ENCODE data around the gene PBXIP1. TPM values are rescaled to one million over a fixed set of nuclear protein-coding genes. Genes with fewer than 3 reads are reported as not detected.

Gene PBXIP1
- total and polyA plus RNA-seq, 12 donors, result 97.0 to 342 (median 258) TPM

DNA sequence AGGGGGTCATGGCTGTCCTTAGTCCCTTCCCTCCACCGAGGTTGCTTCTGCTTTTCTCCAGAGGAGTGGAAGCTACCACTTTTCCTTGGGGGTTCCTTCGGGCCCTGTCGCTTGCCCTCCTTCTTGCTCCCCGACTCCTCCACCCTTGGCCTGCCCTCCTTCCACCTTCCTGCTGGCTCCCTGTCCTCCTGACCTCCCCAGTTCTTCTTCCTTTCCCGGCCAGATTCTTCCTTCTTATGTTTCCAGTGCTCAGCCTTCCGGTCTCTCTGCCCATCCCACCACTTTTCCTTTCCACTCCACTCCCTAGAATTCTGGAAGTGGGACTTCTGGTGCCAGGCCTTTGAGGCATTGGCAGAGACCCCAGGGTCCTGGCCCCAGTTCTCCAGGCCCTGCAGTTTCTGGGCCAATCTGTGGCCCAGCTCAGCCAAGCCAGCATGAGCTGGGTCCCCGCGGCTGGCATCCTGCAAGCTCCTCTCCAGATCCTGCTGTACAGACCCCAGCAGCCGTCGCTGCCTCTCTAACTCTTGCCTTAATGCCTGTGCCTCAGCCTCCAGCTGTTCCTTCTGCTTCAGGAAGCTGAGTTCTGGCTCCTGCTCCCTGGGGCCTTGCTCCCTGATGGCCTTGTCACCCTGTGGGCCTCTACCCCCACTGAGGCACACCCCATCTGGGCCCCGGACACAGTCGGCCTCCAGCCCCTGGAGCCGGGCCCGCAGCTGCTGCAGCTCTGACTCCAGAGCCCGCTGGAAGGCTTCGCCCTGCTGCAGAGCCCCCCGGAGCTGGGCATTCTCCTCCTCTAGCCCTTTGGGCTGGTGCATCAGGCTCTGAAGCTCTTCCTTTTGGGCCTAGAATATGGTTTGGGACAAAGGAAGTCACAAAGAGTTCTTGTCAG lies 9.7 kb downstream of the PBXIP1 start:
- intact Hi-C loops (cut with DNase I), result no loop called here
- WGBS, 4 donors, result 79 to 82% (median 80%) methylated on average over 11 to 17 of the region's 17 CpGs
- no peak overlapping the region for H3K4me3 ChIP-seq
- H3K36me3 ChIP-seq (replicated peaks in 1 of 2), result peaks cover 0 to 47% of the 10 kb centered on the region in 2 donors
- H3K27me3 ChIP-seq, result no peaks in the 10 kb centered on the region
- H3K9me3 ChIP-seq (replicated peaks in 1 of 3), result no peaks in the 10 kb centered on the region
- DNase-seq, result no peak
- no peak overlapping the region for H3K27ac ChIP-seq
- TF ChIP-seq, protein P1, sequence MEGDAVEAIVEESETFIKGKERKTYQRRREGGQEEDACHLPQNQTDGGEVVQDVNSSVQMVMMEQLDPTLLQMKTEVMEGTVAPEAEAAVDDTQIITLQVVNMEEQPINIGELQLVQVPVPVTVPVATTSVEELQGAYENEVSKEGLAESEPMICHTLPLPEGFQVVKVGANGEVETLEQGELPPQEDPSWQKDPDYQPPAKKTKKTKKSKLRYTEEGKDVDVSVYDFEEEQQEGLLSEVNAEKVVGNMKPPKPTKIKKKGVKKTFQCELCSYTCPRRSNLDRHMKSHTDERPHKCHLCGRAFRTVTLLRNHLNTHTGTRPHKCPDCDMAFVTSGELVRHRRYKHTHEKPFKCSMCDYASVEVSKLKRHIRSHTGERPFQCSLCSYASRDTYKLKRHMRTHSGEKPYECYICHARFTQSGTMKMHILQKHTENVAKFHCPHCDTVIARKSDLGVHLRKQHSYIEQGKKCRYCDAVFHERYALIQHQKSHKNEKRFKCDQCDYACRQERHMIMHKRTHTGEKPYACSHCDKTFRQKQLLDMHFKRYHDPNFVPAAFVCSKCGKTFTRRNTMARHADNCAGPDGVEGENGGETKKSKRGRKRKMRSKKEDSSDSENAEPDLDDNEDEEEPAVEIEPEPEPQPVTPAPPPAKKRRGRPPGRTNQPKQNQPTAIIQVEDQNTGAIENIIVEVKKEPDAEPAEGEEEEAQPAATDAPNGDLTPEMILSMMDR (IDR thresholded peaks at IDR 0.05), result no peak
- TF ChIP-seq POLR2A (IDR thresholded peaks at IDR 0.05), result no peak
- peaks cover 29 to 46% of the 10 kb centered on the region in 2 donors for H3K4me1 ChIP-seq (replicated peaks in 1 of 2)

GRCh38 chr1:154945160-154945961 lies 10.5 kb downstream of the PBXIP1 start:
- DNase-seq, result no peak
- Histone ChIP-seq H3K4me3 (no peak overlapping the region), H3K9me3 (replicated peaks in 1 of 3) (no peaks in the 10 kb centered on the region), H3K4me1 (replicated peaks in 1 of 2) (peaks cover 33 to 49% of the 10 kb centered on the region in 2 donors), H3K27ac (peak overlapping the region in 4 of 5 donors; percentile 1 to 89 (median 69)), H3K27me3 (no peaks in the 10 kb centered on the region), H3K36me3 (replicated peaks in 1 of 2) (peaks cover 0 to 39% of the 10 kb centered on the region in 2 donors)
- intact Hi-C loops (cut with DNase I), result no loop called here
- WGBS, 4 donors, result 73 to 81% (median 79%) methylated on average over 14 to 15 of the region's 15 CpGs
- TF ChIP-seq, protein P1 (IDR thresholded peaks at IDR 0.05), result no peak
- no peak for TF ChIP-seq POLR2A (IDR thresholded peaks at IDR 0.05)

DNA sequence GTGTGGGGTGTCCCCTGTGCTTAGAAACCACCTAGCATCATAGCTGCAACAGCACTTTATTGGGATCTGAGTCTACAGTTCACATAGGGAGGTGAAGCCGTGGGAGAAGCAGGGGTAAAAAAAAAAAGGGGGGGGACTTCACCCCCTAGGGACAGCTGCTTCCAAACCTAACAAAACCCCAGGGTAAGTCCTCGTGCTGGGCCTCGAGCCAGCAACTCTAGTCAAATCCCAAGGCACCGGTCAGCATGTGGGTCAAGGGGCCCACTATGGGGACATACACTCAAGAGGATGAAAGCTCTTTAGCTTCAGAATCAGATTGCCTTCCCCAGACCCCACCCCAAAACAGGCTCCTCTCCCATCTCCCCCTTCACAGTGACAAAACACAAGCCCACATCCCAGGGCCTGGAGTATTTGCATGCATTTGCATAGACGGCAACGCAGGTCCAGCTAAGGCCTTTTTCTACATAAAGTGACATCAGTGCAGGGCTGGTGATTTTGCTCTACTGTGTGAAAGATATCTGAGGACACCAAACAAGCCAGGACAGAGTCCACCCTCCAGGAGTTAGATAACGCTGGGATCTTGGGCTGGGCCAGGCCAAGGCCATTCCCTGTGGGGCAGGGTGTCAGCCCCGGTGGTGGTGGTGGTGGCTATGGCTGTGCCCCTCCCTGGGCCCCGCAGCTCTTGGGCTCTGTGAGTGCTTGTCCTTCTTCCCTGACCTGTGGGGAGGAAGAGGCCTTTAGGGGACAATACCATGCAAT lies 11.3 kb downstream of the PBXIP1 start:
- peak in 3 of 7 donors; percentile 51 to 68 (median 65) for DNase-seq

More for the DNA sequence above, 11.3 kb downstream of the PBXIP1 start:
- Histone ChIP-seq H3K4me1 (replicated peaks in 1 of 2) (peaks cover 33 to 52% of the 10 kb centered on the region in 2 donors), H3K4me3 (no peak overlapping the region), H3K36me3 (replicated peaks in 1 of 2) (peaks cover 0 to 32% of the 10 kb centered on the region in 2 donors), H3K27me3 (no peaks in the 10 kb centered on the region), H3K9me3 (replicated peaks in 1 of 3) (no peaks in the 10 kb centered on the region), H3K27ac (peak overlapping the region; percentile 0 to 89 (median 68))
- intact Hi-C loops (cut with DNase I), result no loop called here
- no peak for TF ChIP-seq POLR2A (IDR thresholded peaks at IDR 0.05)
- TF ChIP-seq, protein P1 (IDR thresholded peaks at IDR 0.05), result no peak
- 24 to 43% (median 27%) methylated on average over 7 to 9 of the region's 9 CpGs for WGBS, 4 donors
